IPS-18a (cell line): ENCODE measurements around the gene PCSK2.

Experiments
- H3K27ac ChIP-seq: one replicate; pipeline ENCODE4 v1.5.1; 2013; ENCODE audit warnings: low read length
- H3K27me3 ChIP-seq: one replicate; pipeline ENCODE4 v1.6.1; 2013; ENCODE audit warnings: mild to moderate bottlenecking, low read length; ENCODE audit not compliant: control insufficient read depth, insufficient read depth
- H3K36me3 ChIP-seq: one replicate; pipeline ENCODE4 v1.6.1; 2013; ENCODE audit warnings: low read depth, low read length; ENCODE audit not compliant: control insufficient read depth
- H3K4me1 ChIP-seq: one replicate; pipeline ENCODE4 v1.6.1; 2013; ENCODE audit warnings: low read depth, low read length; ENCODE audit not compliant: control insufficient read depth
- H3K4me3 ChIP-seq: one replicate; pipeline ENCODE4 v1.5.1; 2013; ENCODE audit warnings: low read length
- H3K9ac ChIP-seq: one replicate; pipeline ENCODE4 v1.6.1; 2013; ENCODE audit warnings: mild to moderate bottlenecking, low read length, moderate library complexity
- H3K9me3 ChIP-seq: one replicate; pipeline ENCODE4 v1.6.1; 2013; ENCODE audit warnings: low read depth, low read length; ENCODE audit not compliant: control insufficient read depth

PCSK2 gene

GRCh38 chr20:17531665-17532025 is 304.8 kb downstream of the PCSK2 start:
- no peaks in the 10 kb centered on the region for H3K9me3 ChIP-seq
- no peak overlapping the region for H3K27ac ChIP-seq
- H3K4me3 ChIP-seq, result peak overlapping the region; percentile 68
- H3K4me1 ChIP-seq, result peaks cover 24% of the 10 kb centered on the region
- peaks cover 13% of the 10 kb centered on the region for H3K27me3 ChIP-seq
- H3K36me3 ChIP-seq, result no peaks in the 10 kb centered on the region
- peak overlapping the region; percentile 73 for H3K9ac ChIP-seq

DNA sequence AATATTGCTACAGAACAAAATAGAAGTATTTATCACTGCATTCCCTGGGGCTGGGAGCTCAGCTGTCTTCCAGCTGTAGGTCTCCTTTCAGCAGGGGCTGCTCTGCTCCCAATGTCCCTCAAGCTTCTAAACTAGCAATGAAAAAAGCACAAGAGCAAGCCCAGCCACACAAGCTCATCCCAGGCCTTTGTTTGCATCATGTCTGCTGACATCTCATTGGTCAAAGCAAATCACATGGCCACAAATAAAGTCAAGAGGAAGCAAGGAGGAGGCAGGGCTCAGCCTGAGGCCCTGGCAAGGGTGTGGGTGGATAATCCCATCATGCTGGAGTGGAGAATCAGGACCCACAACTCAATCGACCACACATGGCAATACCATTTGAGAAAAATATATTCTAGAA is 306.6 kb downstream of the PCSK2 start:
- peaks cover 13% of the 10 kb centered on the region for H3K27me3 ChIP-seq
- H3K27ac ChIP-seq, result no peak overlapping the region
- no peaks in the 10 kb centered on the region for H3K36me3 ChIP-seq
- no peak overlapping the region for H3K4me3 ChIP-seq
- no peak overlapping the region for H3K9ac ChIP-seq
- H3K4me1 ChIP-seq, result peaks cover 30% of the 10 kb centered on the region
- no peaks in the 10 kb centered on the region for H3K9me3 ChIP-seq

DNA sequence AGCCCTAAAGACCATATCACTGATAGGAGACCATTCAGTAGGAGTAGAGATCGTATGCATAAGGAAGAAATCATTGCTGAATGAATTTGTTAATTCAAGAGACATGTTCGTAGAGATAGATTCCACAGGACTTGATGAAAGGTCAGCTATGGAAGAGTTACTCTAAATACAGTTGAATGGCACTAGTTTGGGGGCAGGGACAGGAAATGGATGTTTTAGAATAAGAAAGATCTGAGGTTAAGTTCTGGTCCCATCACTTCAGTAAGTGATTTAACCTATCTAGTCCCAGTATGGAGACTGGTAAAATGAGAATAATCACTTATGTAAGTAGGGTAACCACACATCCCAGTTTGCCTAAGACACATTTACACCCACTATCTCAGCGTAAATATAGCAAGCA is 307.2 kb downstream of the PCSK2 start:
- H3K4me1 ChIP-seq, result peaks cover 30% of the 10 kb centered on the region
- H3K36me3 ChIP-seq, result no peaks in the 10 kb centered on the region
- H3K27me3 ChIP-seq, result peaks cover 13% of the 10 kb centered on the region
- H3K4me3 ChIP-seq, result no peak overlapping the region
- no peak overlapping the region for H3K9ac ChIP-seq
- no peaks in the 10 kb centered on the region for H3K9me3 ChIP-seq
- H3K27ac ChIP-seq, result no peak overlapping the region
